HG02588 (cell line): ENCODE data around the gene SRGAP1.
"Not testable (repeated sequence)": the region's sequence is repeated elsewhere in the genome, so short reads cannot be mapped to it uniquely, and the experiment has no call there.

Source experiments
- ATAC-seq: cut with Tn5 transposase; IDR thresholded peaks from one replicate; pipeline ENCODE4 v1.9.1; 2021; ENCODE audit warnings: mild to moderate bottlenecking, moderate library complexity; ENCODE audit not compliant: unreplicated experiment

The SRGAP1 gene

DNA sequence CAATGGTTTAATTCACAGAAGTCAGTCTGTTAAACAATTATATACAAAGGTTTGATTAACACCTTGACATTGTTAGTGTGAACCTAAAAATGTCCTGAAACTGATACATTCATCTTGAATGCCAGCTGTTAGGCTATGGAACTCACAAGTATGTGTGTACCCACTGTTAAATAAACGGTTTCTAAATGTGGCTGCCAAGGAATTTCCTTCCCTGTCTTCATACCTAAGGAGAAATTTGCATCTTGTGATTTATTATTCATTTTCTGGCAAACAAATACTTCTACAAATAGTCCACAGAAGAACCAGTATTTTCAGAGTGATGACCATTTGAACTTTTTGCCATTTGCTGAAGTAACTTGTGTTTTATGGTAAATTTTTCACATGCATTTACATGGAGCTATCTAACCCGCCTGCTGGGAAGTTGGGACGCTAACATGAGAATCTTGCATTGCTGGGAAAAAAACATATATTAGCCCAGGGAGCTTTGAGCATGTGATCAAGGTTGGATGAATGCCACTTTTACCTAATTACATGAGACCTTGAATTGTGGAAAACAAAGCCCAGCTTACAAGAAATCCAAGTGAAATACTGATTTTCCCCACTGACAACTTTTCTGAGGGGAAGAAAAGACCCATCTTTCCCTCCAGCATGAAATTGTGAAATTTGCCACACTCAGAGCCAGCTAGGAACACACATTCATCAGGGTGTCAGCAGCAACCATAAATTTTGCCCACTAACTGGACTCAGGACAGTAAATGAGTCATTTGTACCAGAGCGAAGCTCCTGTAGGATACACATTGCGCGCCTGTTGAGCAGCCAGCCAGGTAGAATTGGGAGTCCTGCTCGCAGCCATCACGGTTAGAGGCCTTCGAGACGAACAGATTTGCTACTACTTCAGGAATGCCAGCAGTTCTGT, 259.6 kb downstream of the SRGAP1 start:
- ATAC-seq: no peak

DNA sequence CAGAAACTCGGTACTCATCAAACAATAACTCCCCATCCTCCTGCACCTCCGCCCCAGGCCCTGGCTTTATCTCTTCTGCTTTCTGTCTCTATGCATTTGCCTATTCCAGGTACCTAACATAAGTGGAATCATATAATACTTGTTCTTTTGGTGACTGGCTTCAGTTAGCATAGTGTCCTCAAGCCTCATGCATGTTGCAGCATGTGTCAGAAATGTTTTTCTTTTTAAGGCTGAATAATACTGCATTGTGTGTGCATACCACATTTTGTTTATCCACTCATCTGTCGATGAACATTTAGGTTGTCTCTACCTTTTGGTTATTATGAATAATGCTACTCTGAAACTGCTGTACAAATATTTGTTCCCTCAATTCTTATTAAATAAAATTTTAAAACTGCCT, 260.5 kb downstream of the SRGAP1 start:
- no peak for ATAC-seq

DNA sequence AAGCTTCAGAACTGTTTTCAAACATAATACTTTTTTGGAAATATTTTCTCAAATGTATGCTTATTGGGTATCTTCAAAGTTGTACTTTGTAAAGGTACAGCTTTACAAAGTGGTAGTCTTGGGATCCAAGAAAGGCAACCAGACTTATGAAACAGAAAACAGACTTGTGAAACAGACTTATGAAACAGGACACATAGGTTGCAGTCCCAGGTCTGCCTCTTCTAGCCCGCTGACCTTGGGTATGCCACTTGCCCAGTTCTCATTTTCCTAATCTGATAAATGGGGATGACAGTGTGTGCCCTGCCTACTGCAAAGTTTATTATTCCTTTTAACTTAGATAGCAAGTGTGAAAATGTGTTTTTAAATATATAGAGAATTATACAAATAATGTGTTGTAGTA, 263.3 kb downstream of the SRGAP1 start:
- no peak for ATAC-seq

DNA sequence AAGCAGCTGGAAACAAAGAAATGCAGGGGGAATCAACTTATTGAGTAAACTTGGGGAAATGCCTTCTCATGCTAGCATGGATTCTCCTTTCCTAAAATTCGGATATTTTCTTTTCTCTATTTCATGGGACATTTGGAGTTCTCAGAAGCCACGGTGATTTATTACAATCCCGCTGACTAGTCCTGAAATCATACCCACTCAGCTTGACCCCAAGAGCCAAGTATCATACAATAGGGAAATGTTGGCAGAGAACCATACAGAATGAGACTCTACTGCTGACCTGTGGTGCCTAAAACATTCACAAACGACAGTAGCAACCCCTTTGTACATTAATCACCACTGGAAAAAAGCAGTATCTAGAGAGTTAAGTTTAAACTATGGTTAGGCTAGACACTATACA, 265.2 kb downstream of the SRGAP1 start:
- ATAC-seq: no peak

DNA sequence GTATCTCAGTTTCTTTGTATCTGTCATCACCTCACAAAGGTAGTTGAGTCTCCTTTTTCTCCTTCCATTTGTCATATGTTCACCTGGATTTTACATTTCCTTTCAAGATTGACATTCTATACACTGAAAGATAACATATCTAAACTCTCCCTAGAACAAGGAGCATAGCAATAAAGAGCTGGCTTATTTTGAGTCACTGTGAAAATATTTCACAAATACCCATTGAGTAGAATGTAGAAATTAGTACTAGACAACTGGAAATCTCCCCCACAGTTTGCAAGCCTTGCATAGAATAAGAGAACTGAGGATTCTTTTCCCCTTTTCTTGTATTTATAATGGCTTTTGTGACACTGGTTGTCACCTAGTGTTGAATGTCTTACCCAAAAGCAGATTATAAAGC, 266.4 kb downstream of the SRGAP1 start:
- no peak for ATAC-seq

DNA sequence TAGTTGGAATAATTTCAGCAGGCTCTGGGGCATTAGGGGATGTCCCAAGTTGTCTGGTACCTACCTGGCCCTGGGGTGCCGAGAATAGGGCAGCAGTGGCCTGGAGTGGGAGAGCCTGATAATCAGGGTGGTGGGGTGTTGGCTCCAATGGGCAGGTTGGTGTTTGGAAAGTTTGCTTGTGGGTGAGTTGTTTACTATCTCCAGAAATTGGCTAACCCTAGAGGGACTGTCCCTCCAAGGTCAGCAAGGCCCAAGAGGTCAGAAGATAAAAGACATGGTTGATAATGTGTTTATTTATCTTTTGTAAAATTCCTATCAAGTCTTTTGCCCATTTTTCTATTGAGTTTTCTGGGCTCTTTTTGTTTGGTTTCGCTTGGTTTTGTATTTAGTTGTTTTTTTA, 272.5 kb downstream of the SRGAP1 start:
- ATAC-seq: no peak

DNA sequence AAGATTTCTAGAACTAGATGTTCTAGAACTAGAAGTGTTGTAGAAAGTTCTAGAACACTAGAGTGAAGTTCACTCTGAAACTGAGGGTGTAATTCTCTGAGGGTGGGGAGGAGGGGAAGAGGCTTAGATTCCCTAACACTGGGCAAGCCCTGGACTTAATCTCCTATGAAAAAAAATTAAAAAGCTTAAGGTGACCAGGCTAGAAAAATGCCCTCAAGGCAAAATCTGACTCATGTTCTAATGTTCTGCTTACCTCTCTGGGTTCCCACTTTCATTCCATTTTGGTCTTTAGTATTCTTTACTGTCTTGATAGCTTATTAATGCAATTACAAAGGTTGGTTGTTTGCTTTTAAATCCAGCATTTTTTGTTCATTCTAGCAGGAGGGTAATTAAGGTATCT, 276.1 kb downstream of the SRGAP1 start:
- no peak for ATAC-seq

DNA sequence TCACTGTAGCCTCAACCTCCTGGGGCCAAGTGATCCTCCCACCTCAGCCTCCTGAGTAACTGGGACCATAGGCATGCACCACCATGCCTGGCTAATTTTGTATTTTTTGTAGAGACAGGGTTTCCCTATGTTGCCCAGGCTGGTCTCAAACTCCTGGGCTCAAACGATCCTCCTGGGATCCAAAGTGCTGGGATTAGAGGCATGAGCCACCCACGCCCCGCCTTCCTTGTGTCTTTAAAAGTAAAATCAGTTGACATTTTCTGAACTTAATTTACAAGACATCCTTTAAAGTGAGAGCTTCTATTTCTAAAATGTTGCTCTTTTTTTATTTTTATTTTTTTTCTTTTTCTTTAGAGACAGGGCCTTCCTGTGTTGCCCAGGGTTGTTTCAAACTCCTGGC, 276.6 kb downstream of the SRGAP1 start:
- ATAC-seq: not testable (repeated sequence)

DNA sequence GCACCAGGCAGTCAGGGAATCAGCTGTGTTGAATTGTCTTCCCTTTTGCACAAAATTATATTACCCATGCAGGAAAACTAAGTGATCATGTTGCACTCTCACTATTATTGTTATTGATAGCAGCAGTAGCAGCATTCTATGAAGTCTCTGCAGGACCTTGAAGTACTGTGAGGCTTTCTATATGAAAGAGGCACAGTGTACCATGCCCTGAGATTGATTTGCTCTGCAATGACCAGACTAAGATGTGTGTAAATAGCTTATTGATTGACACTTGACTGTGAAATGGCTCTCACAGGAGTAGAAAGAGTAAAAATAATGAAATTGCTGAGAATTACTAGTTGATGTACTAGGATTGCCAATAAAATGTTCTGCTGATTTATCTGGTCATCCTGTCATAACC, 277.7 kb downstream of the SRGAP1 start:
- no peak for ATAC-seq

DNA sequence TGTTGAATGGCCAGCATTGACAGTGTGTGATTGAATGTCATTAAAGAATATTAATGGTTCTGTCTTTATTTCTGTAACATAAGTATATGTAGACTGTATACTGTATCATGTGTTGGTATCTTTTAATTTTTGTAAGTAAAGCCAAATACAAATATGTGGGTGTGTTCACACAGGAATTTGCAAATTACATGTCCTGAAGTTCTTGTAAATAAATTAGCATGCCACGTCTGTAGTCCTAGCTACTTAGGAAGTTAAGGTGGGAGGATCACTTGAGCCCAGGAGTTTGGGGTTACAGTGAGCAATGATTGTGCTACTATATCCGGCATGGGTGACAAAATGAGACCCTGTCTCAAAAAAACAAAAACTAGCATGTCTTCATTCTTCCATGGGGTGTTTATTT, 278.5 kb downstream of the SRGAP1 start:
- no peak for ATAC-seq

DNA sequence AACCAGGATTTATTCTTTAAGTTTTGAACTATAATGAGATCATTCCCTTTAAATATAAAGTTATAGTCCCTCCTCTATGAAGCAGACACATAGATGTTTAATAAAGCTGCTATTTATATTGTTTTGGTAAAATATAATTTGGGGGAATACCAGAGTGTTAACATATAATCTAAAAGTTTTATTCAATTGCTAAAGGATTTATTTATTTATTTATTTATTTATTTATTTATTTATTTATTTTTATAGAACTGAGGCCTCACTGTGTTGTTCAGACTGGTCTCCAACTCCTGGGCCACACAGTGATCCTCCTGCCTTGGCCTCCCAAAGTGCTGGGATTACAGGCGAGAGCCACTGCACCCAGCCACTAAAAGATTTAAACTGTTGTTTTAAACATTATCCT, 278.9 kb downstream of the SRGAP1 start:
- no peak for ATAC-seq

DNA sequence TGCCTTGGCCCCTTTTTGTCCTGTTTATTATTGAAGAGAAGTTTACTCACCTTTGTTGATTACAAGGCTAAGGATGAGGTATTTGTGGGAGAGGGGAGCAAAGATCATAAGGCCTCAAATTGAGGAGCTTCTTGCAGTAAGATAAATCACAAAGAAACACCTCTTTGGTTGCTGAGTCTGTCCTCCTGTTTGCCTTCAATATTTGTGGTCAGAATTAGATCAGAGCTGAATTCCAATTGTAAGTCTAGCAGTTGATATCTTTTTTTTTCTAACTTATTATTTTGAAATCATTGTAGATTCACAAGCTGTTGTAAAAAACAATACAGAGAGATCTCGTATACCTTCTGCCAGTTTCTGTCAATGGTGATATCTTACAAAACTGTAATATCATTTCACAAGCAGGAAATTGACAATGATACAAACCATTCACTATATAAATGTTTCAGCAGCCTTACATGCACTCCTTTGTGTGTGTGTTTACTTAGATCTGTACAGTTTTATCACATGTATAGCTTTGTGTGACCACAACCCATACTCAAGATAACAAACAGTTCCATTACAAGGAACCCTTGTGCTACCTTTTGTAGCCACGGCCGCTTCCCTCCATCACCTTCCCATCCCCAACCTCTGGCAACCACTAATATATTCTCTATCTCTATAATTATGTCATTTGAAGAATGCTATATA, 280.2 kb downstream of the SRGAP1 start:
- ATAC-seq: no peak

DNA sequence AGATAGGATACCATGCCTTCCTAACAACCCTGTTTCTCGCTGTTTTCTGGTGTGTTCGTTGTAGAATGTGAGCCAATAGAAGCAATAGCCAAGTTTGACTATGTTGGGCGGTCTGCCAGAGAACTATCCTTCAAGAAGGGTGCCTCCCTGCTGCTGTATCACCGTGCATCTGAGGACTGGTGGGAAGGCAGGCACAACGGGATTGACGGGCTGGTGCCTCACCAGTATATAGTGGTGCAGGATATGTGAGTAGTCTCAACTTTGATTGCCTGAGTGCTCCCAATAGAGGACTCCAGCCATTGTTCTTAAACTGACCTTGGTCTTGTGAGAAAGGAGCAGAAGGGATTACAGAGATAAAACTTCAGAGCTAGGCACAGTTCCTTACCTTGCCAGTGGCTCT, 281.4 kb downstream of the SRGAP1 start:
- no peak for ATAC-seq

DNA sequence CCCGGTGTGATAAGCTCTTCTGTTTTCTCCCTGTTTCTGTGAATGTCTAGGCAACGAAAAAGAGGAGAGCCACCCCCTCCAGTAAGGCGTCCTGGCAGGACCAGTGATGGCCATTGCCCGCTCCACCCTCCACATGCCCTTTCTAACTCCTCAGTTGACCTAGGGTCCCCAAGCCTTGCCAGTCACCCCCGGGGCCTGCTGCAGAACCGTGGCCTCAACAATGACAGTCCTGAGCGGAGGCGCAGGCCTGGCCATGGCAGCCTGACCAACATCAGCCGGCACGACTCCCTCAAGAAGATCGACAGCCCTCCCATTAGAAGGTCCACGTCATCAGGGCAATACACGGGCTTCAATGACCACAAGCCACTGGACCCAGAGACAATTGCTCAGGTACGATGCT, 283.3 kb downstream of the SRGAP1 start:
- no peak for ATAC-seq

DNA sequence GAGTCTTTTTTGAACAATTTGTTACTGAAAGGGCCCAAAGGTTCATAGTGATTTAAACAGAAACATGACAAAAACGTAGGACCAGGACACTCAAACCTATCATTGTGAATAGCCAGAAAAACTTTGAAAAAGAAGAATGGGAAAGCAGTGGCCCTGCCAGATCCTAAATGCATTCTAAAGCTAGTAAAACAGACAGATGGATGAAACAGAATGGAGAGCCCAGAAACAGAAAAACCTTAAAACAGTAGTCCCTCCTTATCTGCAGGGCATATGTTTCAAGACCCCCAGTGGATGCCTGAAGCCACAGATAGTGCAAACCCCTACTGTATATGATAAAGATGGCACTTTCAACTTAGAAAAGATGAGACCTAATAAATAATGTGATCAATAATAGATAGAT, 283.9 kb downstream of the SRGAP1 start:
- ATAC-seq: no peak

DNA sequence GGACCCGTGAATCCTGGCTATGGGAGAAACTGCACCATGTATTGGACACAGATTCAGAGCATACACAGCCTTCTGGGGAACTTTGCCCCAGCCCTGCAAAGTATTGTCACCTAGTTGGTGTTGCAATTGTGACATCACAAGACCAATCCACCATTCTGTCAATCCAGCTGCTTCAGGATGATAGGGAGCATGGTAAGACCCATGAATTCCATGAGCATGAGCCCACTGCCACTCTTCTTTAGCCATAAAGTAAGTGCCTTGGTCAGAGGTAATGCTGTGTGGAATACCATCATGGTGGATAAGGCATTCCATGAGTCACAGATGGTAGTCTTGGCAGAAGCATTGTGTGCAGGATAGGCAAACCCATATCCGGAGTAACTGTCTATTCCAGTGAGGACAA, 286.0 kb downstream of the SRGAP1 start:
- ATAC-seq: not testable (repeated sequence)

DNA sequence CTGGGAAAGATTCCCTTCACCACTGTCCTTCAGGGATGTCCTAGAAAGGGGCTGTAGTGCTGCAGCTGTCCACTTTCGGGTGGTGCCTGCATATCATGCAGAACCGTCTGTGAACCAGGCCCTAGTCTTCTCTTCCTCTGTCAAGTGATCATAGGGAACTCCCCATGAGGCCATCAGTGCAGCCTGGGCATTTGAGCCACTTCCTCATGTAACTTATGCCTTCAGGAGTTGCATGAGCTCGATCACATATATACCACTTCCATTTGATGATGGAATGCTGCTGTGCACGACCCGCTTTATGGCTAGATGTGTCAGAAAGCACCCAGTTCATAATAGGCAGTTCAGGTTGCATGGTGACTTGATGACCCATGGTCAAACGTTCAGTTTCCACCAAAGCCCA, 287.0 kb downstream of the SRGAP1 start:
- not testable (repeated sequence) for ATAC-seq

DNA sequence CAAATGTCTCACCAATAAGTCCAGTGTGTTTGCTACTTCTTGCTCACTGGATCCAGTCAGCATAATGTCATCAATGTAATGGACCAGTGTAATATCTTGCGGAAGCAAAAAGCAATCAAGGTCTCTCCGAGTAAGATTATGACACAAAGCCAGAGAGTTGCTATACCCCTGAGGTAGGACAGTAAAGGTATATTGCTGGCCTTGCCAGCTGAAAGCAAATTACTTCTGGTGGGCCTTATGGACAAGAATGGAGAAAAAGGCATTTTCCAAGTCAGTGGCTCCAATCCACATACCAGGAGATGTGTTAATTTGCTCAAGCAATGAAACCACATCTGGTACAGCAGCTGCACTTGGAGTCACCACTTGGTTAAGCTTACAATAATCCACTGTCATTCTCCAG, 288.2 kb downstream of the SRGAP1 start:
- not testable (repeated sequence) for ATAC-seq

DNA sequence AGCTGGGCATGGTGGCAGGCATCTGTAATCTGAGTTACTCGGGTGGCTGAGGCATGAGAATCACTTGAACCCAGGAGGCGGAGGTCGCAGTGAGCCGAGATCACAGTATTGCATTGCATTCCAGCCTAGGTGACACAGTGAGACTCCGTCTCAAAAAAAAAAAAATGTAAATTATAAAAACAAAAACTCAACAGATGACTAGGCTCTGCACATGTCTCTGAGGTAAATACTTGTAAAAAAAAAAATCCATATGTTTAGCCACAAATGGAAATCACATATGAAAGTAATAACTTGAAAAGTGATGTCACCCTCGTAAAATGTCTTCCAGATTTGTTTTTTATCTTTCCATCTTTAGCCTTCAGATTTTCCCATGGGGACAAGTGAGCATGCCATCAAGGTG, 292.6 kb downstream of the SRGAP1 start:
- ATAC-seq: no peak

DNA sequence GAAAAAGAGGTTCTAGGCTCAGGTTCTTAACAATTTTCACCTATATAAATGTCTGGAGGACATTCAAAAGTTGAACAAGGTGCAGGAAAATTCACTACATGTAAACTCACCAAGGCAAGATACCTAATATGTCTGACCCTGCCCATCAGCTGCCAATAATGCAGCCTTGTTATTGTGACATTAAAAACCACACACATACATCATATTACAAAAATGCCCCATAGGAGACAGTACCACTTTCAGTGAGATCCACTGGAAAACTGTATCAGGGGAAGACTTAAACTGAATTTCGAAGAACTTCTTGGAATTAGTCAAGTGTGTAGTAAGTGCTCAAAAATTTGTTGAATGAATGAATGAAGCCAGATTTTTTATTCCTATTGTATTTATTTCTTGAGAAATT, 294.5 kb downstream of the SRGAP1 start:
- ATAC-seq: no peak

DNA sequence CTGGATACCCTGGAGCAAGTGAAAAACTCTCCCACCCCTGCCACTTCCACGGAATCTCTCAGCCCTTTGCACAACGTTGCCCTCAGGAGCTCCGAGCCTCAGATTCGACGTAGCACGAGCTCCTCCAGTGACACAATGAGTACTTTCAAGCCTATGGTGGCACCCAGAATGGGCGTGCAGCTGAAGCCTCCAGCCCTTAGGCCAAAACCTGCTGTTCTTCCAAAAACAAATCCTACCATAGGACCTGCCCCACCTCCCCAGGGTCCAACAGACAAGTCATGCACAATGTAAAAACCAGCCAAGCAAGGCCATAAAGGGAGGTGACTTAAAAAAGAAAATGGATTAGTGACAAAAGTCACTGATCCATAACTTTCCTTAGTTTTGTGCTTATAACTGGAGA, 297.9 kb downstream of the SRGAP1 start:
- no peak for ATAC-seq

DNA sequence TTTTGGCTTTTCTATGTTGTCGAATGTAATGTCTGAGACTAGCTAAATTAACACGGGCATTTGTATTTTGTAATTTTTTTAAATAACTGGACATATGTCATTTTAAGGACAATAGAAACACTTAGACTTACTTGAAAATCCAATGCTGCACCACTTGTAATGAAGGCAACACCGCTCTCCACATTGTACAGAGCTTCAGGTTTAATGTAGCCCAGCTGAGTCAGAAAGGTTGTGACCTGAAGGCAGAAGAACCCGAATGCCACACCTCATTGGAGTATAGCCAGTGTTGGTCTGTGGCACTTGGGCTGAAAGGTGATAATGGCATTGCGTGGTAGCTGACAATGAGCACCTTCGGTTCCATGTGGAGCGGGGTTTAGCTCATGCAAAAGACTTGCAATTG, 298.3 kb downstream of the SRGAP1 start:
- ATAC-seq: no peak
